Neutrophil (primary cell): ENCODE measurements around the gene LTBP2.

ENCODE experiments used
- H3K27ac ChIP-seq: fragments of 200-600 bp; sonication (generic); 2 replicates; pipeline ENCODE4 v1.5.1; 2016; ENCODE audit warnings: mild to moderate bottlenecking, moderate library complexity
- H3K27me3 ChIP-seq: fragments of 200-600 bp; sonication (generic); 2 replicates; pipeline ENCODE4 v1.6.0; 2016; ENCODE audit warnings: mild to moderate bottlenecking
- H3K36me3 ChIP-seq: fragments of 200-600 bp; sonication (generic); 2 replicates; pipeline ENCODE4 v1.5.1; 2017
- H3K4me1 ChIP-seq, 2 experiments: fragments of 200-600 bp in 1 of 2; sonication (generic) in 1 of 2; 1 replicate in 1 of 2; 2 replicates in 1 of 2; pipeline versions ENCODE4 v1.5.1 to v1.6.1; 2013 to 2016; ENCODE audit warnings: low read depth in 1 of 2, low read length in 1 of 2, mild to moderate bottlenecking in 1 of 2, moderate library complexity in 1 of 2; ENCODE audit not compliant: control insufficient read depth in 1 of 2, insufficient read depth in 1 of 2
- H3K4me3 ChIP-seq, 2 experiments: fragments of 200-600 bp in 1 of 2; sonication (generic) in 1 of 2; 1 replicate in 1 of 2; 2 replicates in 1 of 2; pipeline ENCODE4 v1.5.1; 2013 to 2016; ENCODE audit warnings: low read depth in 1 of 2, low read length in 1 of 2, mild to moderate bottlenecking in 1 of 2, moderate library complexity in 1 of 2
- H3K9me3 ChIP-seq: fragments of 200-600 bp; sonication (generic); 2 replicates; pipeline ENCODE4 v1.5.1; 2016
- TF ChIP-seq, protein P1 (sequence below): fragments of 200-600 bp; sonication (generic); IDR thresholded peaks from 2 replicates; pipeline ENCODE4 v1.5.1; 2016; ENCODE audit warnings: antibody characterized with exemption

The LTBP2 gene

GRCh38 chr14:74521756-74522155, 90.3 kb downstream of the LTBP2 start:
- no peak overlapping the region for H3K4me3 ChIP-seq
- H3K27me3 ChIP-seq: peaks cover 5% of the 10 kb centered on the region
- TF ChIP-seq, protein P1, sequence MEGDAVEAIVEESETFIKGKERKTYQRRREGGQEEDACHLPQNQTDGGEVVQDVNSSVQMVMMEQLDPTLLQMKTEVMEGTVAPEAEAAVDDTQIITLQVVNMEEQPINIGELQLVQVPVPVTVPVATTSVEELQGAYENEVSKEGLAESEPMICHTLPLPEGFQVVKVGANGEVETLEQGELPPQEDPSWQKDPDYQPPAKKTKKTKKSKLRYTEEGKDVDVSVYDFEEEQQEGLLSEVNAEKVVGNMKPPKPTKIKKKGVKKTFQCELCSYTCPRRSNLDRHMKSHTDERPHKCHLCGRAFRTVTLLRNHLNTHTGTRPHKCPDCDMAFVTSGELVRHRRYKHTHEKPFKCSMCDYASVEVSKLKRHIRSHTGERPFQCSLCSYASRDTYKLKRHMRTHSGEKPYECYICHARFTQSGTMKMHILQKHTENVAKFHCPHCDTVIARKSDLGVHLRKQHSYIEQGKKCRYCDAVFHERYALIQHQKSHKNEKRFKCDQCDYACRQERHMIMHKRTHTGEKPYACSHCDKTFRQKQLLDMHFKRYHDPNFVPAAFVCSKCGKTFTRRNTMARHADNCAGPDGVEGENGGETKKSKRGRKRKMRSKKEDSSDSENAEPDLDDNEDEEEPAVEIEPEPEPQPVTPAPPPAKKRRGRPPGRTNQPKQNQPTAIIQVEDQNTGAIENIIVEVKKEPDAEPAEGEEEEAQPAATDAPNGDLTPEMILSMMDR: no peak
- no peaks in the 10 kb centered on the region for H3K36me3 ChIP-seq
- no peaks in the 10 kb centered on the region for H3K4me1 ChIP-seq
- H3K9me3 ChIP-seq: no peaks in the 10 kb centered on the region
- H3K27ac ChIP-seq: no peak overlapping the region

- Histone ChIP-seq H3K36me3 (no peaks in the 10 kb centered on the region), H3K4me1 (peaks cover 0 to 6% of the 10 kb centered on the region in 2 experiments), H3K4me3 (no peak overlapping the region), H3K27ac (no peak overlapping the region), H3K27me3 (peaks cover 5% of the 10 kb centered on the region), H3K9me3 (no peaks in the 10 kb centered on the region)
- TF ChIP-seq, protein P1: no peak
Measured at GRCh38 chr14:74519316-74520074, 92.5 kb downstream of the LTBP2 start.

DNA sequence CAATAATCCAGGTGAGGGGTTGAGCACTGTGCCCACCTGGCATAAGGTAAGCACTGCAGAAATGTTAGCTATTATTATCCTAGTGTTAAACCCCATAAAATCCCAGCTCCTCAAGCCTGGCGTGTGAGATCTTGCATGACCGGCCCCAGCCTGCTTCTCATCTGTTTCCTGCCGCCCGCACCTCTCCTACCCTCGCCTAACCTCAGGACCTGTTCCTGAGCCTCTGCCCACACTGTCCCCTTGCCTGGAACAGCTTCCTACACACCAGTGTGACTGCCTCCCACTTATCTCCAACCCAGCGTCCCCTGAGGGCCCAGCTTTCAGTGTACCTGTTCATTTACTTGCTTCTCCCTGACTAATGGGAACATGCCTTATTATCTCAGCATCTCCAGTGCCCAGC, 93.8 kb downstream of the LTBP2 start:
- Histone ChIP-seq H3K9me3 (no peaks in the 10 kb centered on the region), H3K4me3 (no peak overlapping the region), H3K36me3 (no peaks in the 10 kb centered on the region), H3K27me3 (peaks cover 5% of the 10 kb centered on the region), H3K27ac (no peak overlapping the region), H3K4me1 (peaks cover 0 to 10% of the 10 kb centered on the region in 2 experiments)
- TF ChIP-seq, protein P1: no peak

GRCh38 chr14:74517731-74518130, 94.3 kb downstream of the LTBP2 start:
- TF ChIP-seq, protein P1: no peak
- H3K36me3 ChIP-seq: no peaks in the 10 kb centered on the region
- H3K27ac ChIP-seq: no peak overlapping the region
- no peaks in the 10 kb centered on the region for H3K9me3 ChIP-seq
- no peak overlapping the region for H3K4me3 ChIP-seq
- H3K27me3 ChIP-seq: peaks cover 5% of the 10 kb centered on the region
- peaks cover 0 to 10% of the 10 kb centered on the region in 2 experiments for H3K4me1 ChIP-seq

DNA sequence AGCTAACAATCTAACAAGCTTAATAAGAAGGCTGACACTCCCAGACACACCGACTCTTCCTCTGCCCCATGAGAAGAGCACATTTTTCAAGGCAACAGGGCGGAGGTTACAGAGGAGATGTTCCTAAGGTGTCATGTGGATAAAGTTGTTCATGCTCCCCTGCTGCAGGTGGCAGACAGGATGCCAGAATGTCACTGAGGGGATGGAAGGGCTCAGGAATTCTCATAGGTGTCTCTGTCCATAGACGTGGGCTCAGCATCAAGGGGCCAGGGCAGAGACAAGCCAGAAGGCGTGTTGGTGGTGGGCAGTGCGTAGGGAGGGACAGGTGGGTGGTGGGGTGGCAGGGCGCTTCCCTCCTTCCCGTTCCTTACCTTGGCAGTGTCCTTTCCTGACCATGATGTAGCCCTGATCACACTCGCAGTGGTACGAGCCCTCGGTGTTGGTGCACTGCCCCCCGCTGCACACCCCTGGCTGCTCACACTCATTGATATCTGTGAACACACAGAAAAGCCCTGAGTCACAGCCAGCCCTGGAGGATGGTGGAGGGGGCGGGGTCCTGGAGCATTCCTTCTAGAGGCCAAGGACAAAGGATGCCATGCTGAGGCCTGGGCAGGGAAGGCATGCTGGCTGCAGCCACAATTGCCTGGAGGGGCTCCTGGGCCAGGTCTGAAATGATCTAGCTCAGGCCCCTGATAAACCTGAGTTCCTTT, 95.4 kb downstream of the LTBP2 start:
- Histone ChIP-seq H3K27ac (no peak overlapping the region), H3K4me1 (peaks cover 0 to 10% of the 10 kb centered on the region in 2 experiments), H3K27me3 (peaks cover 5% of the 10 kb centered on the region), H3K4me3 (no peak overlapping the region), H3K36me3 (no peaks in the 10 kb centered on the region), H3K9me3 (no peaks in the 10 kb centered on the region)
- TF ChIP-seq, protein P1: no peak
